ENCODE measurements around the gene GALNTL6.

DNA sequence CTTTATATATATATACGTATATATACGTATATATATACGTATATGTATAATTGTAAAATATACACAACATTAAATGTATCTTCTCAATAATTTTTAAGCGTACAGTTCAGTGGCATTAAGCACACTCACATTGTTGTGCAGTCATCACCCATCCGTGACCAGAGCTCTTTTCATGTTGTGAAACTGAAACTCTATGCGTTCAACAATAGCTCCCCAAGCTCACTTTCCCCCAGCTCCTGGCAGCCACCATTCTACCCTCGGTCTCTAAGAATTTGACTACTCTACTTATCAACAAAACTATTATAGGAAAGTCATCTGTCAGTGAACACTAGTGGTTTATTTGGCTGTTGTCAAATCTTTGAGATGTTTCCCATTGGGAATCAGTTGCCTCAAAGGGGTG, 733.6 kb downstream of the GALNTL6 start:
- TF ChIP-seq, protein P1, sequence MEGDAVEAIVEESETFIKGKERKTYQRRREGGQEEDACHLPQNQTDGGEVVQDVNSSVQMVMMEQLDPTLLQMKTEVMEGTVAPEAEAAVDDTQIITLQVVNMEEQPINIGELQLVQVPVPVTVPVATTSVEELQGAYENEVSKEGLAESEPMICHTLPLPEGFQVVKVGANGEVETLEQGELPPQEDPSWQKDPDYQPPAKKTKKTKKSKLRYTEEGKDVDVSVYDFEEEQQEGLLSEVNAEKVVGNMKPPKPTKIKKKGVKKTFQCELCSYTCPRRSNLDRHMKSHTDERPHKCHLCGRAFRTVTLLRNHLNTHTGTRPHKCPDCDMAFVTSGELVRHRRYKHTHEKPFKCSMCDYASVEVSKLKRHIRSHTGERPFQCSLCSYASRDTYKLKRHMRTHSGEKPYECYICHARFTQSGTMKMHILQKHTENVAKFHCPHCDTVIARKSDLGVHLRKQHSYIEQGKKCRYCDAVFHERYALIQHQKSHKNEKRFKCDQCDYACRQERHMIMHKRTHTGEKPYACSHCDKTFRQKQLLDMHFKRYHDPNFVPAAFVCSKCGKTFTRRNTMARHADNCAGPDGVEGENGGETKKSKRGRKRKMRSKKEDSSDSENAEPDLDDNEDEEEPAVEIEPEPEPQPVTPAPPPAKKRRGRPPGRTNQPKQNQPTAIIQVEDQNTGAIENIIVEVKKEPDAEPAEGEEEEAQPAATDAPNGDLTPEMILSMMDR (IDR thresholded peaks at IDR 0.05): no peak
- TF ChIP-seq POLR2A (IDR thresholded peaks at IDR 0.05) (no peak), EP300 (IDR thresholded peaks at IDR 0.05) (no peak)
